SW 1271 (cell line): ENCODE results near the gene FITM1.

Experiments
- DNase-seq, 2 experiments: peaks; one replicate each; lab custom pipeline; 2025; lab: John Stamatoyannopoulos, UW

The FITM1 gene

GRCh38 chr14:24119691-24120090 is 10.8 kb upstream of the FITM1 start:
- DNase-seq: no peak

- no peak for DNase-seq
Observed at GRCh38 chr14:24121210-24121609, 9.2 kb upstream of the FITM1 start.

GRCh38 chr14:24122416-24122815 is 8.0 kb upstream of the FITM1 start:
- no peak for DNase-seq

- no peak for DNase-seq
Observed at GRCh38 chr14:24122898-24123297, 7.6 kb upstream of the FITM1 start.

- DNase-seq: no peak
Observed at GRCh38 chr14:24123424-24124417, 6.7 kb upstream of the FITM1 start.

- no peak for DNase-seq
Observed at GRCh38 chr14:24126939-24127338, 3.5 kb upstream of the FITM1 start.

- DNase-seq: no peak
Observed at GRCh38 chr14:24127673-24128072, 2.8 kb upstream of the FITM1 start.

- no peak for DNase-seq
Observed at GRCh38 chr14:24129410-24129998, 955 bp upstream of the FITM1 start.

- DNase-seq: no peak
Observed at GRCh38 chr14:24130717-24131548, 474 bp downstream of the FITM1 start.

GRCh38 chr14:24131549-24131966 is 1.1 kb downstream of the FITM1 start:
- no peak for DNase-seq

- DNase-seq: no peak
Observed at GRCh38 chr14:24132061-24132685, 1.7 kb downstream of the FITM1 start.

- no peak for DNase-seq
Observed at GRCh38 chr14:24132976-24133375, 2.5 kb downstream of the FITM1 start.

- DNase-seq: no peak
Observed at GRCh38 chr14:24133735-24134134, 3.3 kb downstream of the FITM1 start.

GRCh38 chr14:24135584-24135833 is 5.0 kb downstream of the FITM1 start:
- DNase-seq: no peak

GRCh38 chr14:24135834-24136683 is 5.6 kb downstream of the FITM1 start, which contains the start of gene PSME1:
Gene PSME1, plus strand, starts transcription at chr14:24136194. Its CDS starts 69 bp downstream, at chr14:24136263.
- peak; percentile 53 to 86 for DNase-seq

GRCh38 chr14:24136684-24137528 is 6.4 kb downstream of the FITM1 start:
- no peak for DNase-seq

GRCh38 chr14:24137529-24138395 is 7.3 kb downstream of the FITM1 start:
- no peak for DNase-seq

GRCh38 chr14:24138396-24139271 is 8.2 kb downstream of the FITM1 start:
- DNase-seq: no peak
